Transverse colon (tissue), 4 donors: Measurements from ENCODE around the gene HTT. TPM values are rescaled to one million over a fixed set of nuclear protein-coding genes. Genes with fewer than 3 reads are reported as not detected.

Experiments
- DNase-seq: peaks from one replicate; pipeline ENCODE4 v3.0.0-alpha.2; 2019
- H3K27ac ChIP-seq, 4 donors: fragments of 200-600 bp; sonication (generic); 2 replicates each; pipeline ENCODE4 v1.5.1; 2016 to 2018; ENCODE audit warnings: inconsistent platforms in 4 of 4
- H3K27me3 ChIP-seq: fragments of 200-600 bp; sonication (generic); 2 replicates; pipeline ENCODE4 v1.5.1; 2017; ENCODE audit warnings: inconsistent platforms
- H3K36me3 ChIP-seq, 4 donors: fragments of 200-600 bp; sonication (generic); 2 replicates each; pipeline ENCODE4 v1.5.1; 2017 to 2019; ENCODE audit warnings: inconsistent platforms in 4 of 4
- H3K4me1 ChIP-seq, 4 donors: fragments of 200-600 bp; sonication (generic); 2 replicates each; pipeline ENCODE4 v1.5.1; 2017 to 2020; ENCODE audit warnings: inconsistent platforms in 4 of 4
- H3K4me3 ChIP-seq, 4 donors: fragments of 200-600 bp; sonication (generic); 1 replicate in 1 of 4; 2 replicates in 3 of 4; pipeline versions ENCODE4 v1.5.1 to v1.6.1; 2017 to 2019; ENCODE audit warnings: inconsistent platforms in 4 of 4
- H3K9me3 ChIP-seq, 2 donors: fragments of 200-600 bp; sonication (generic); 2 replicates each; pipeline ENCODE4 v1.5.1; 2017 to 2019; ENCODE audit warnings: inconsistent platforms in 2 of 2
- CTCF ChIP-seq, 5 experiments: fragments of 200-600 bp in 3 of 5; fragments of 450-650 bp in 2 of 5; sonication (generic) in 3 of 5; IDR thresholded peaks; 1 replicate in 2 of 5; 2 replicates in 3 of 5; pipeline ENCODE4 v1.5.1; 2016 to 2017; ENCODE audit warnings: antibody characterized with exemption in 5 of 5, inconsistent platforms in 3 of 5, mild to moderate bottlenecking in 2 of 5, moderate library complexity in 1 of 5
- EP300 ChIP-seq: sonication (generic); formaldehyde crosslinking; IDR thresholded peaks from one replicate; pipeline ENCODE4 v1.6.1; 2017; ENCODE audit warnings: antibody characterized with exemption, low read depth
- POLR2A ChIP-seq: fragments of 450-650 bp; IDR thresholded peaks from one replicate; pipeline ENCODE4 v1.6.1; 2016; ENCODE audit warnings: antibody characterized with exemption, mild to moderate bottlenecking, moderate library complexity
- POLR2AphosphoS5 ChIP-seq, 3 donors: sonication (generic); formaldehyde crosslinking; IDR thresholded peaks; one replicate each; pipeline ENCODE4 v1.6.1; 2016; ENCODE audit warnings: antibody characterized with exemption in 3 of 3
- WGBS, 2 donors: methylation state at CpG; one replicate each; pipeline ENCODE4 v1.1.5; 2018; ENCODE audit warnings: low coverage in 1 of 2; 5-methylcytosine and 5-hydroxymethylcytosine counted together
- in situ Hi-C, 4 donors: fragments of 200-750 bp; cut with MboI; loops; one replicate each; pipeline versions ENCODE4 v1.15.0 to v1.15.1; 2017; ENCODE audit warnings: low sequenced_read_pairs in 3 of 4, low pct_ligation_motif_present in 1 of 4, low pct_unique_long_range_greater_than_20kb in 1 of 4
- intact Hi-C: fragments of 100-400 bp; cut with DNase I; formaldehyde crosslinking; loops from one replicate; pipeline ENCODE4 v1.15.1; 2023; ENCODE audit warnings: low total_unique reads
- total RNA-seq, 4 donors: library from RNA; depleted of rRNA; stranded (reverse); fragments of >200 nt; gene quantifications; one replicate each; pipeline ENCODE4 v1.1.0, GENCODE V29; 2016

Gene HTT
- total RNA-seq, 4 donors from 2014 or later = 40.0 to 111 (median 79.4) TPM

DNA sequence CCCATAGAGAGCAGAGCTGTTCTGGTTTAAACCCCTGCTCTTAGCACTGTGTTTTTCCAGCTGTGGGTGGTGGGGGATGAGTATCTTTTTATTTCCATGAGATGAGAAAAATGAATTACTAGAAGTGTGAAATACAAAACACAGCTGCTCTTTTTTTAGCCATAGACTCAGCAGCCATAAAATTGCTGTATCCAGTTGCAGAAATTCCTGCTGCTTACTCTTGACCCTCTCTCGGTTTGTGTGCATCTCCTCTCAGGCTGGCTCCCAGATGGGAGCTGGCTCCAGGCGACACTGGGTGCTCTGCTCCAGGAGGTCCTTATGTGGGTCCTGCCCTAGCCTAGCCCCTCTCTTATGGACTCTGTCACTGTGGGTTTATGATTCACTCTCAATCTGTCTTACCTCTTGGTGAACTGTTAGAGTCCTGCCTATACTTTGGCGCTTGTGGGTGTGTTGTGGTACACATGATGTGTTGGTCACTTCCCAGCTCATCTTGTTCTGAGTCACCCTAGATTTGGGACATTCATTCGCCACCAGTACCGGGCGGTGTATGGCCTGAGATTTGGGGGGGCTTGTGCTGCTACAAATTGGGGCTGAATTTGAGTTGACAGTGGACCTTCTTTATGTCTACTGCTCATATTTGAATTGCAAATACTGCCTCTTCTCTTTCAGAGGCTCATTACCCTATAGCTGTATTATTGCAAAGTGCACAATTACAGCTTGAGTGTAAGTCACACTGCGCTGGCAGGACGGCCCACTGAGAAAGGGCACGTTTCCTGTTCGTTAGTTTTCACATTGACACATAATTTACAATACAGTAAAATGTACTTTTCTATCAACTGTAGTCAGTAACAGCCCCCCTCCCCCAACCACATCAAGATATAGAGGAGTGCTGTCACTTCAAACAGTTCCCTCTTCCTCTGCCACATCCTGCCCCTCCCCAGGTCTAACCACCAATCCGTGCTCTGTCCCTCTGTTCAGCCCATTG, 127.5 kb downstream of the HTT start:
- no peak overlapping the region for H3K4me3 ChIP-seq
- DNase-seq = peak; percentile 18
- TF ChIP-seq CTCF (IDR thresholded peaks at IDR 0.05) = no peak
- no peak for TF ChIP-seq EP300
- no peak for TF ChIP-seq POLR2AphosphoS5 (IDR thresholded peaks at IDR 0.05)
- no peak for TF ChIP-seq POLR2A
- H3K9me3 ChIP-seq = no peaks in the 10 kb centered on the region
- H3K4me1 ChIP-seq = peaks cover 6 to 26% (median 11%) of the 10 kb centered on the region in 4 donors
- in situ Hi-C loops (loop anchor here in 1 of 4 donors (25.0 kb wide), 1 partner anchor 235 kb away; the partner anchor contains the start of gene HGFAC), intact Hi-C loops (no loop called here)
- peaks cover 0 to 16% (median 6%) of the 10 kb centered on the region in 4 donors for H3K36me3 ChIP-seq
- H3K27me3 ChIP-seq = no peaks in the 10 kb centered on the region
- peak overlapping the region; percentile 4 to 69 (median 56) for H3K27ac ChIP-seq
- WGBS, 2 donors = 69 to 77% methylated on average over 4 to 11 of the region's 11 CpGs

DNA sequence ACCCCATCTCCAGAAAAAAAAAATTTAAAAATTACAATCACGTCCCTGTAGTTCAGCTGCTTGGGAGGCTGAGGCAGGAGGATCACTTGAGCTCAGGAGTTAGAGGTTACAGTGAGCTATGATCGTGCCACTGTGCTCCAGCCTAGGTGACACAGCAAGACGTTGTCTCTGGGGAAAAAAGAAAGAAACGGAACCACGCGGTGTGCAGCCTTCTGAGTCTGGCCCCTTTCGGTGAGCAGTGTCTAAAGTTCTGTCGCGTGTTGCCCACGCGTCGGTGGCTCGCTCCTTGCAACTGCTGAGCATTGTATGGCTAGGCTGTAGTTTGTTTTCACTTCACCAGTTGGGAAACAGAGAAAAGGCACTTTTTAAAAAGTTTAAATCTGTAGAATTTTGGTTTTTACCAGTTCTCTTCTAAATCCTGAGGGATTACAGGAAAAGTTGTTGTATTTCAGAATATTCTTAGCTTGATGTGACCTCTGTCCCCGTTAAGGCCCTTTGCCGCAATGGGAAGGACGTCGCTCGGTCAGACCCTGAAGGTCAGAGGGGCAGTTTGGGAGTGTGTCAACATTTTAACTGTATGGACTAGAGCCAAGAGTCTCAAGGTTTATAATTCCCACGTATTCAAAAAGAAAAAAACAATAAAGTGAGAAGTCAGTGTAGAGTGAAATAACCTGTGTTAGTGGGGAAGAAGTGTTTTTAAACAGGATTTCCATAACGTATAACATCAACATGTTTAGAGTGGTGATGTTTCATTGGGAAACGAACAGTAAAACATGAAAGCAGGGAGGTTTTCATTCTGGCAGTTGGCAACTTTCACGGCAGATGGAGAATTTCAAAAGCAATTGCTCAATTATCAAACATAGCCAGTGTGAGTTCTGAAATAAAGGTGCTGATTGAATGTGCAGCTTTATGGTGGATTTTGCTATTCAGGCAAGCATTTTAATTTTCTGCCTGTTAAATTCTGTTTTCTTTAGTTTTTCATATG, 128.6 kb downstream of the HTT start:
- Histone ChIP-seq H3K36me3 (peaks cover 0 to 25% (median 9%) of the 10 kb centered on the region in 4 donors), H3K4me1 (peaks cover 6 to 26% (median 11%) of the 10 kb centered on the region in 4 donors), H3K9me3 (no peaks in the 10 kb centered on the region), H3K27ac (peak overlapping the region; percentile 45 to 73 (median 68)), H3K4me3 (no peak overlapping the region), H3K27me3 (no peaks in the 10 kb centered on the region)
- peak; percentile 15 to 28 (median 27) for TF ChIP-seq POLR2AphosphoS5 (IDR thresholded peaks at IDR 0.05)
- no peak for TF ChIP-seq EP300
- DNase-seq = no peak
- WGBS, 2 donors = 50 to 73% methylated on average over 10 to 22 of the region's 22 CpGs
- intact Hi-C loops = no loop called here
- in situ Hi-C loops = loop anchor here in 1 of 4 donors (25.0 kb wide), 1 partner anchor 234 kb away; the partner anchor contains the start of gene HGFAC

DNA sequence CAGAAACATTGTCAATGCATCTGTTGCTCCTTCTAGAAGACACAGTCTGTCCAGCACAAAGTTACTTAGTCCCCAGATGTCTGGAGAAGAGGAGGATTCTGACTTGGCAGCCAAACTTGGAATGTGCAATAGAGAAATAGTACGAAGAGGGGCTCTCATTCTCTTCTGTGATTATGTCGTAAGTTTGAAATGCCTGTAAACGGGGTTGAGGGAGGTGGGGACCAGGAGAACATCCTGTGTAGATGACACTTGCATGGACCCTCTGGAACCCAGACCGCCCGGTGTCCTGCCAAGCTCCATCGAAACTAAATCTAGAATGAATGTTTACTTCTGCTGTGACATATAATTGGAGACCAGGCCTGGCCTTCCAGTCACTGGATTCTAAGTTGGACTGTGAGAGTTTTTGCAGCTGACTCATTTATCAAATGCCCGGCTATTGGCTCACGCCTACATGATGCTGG, 129.5 kb downstream of the HTT start:
- Histone ChIP-seq H3K9me3 (no peaks in the 10 kb centered on the region), H3K4me1 (peaks cover 6 to 26% (median 11%) of the 10 kb centered on the region in 4 donors), H3K27ac (peak overlapping the region; percentile 45 to 73 (median 68)), H3K27me3 (no peaks in the 10 kb centered on the region), H3K4me3 (no peak overlapping the region), H3K36me3 (peaks cover 0 to 34% (median 11%) of the 10 kb centered on the region in 4 donors)
- DNase-seq = peak; percentile 41
- intact Hi-C loops = no loop called here
- TF ChIP-seq EP300 (no peak), POLR2AphosphoS5 (IDR thresholded peaks at IDR 0.05) (peak; percentile 5 to 67 (median 53))
- whole genome bisulfite sequencing, 2 donors = 40 to 68% methylated on average over 2 to 8 of the region's 8 CpGs
- in situ Hi-C loops = loop anchor here in 1 of 4 donors (25.0 kb wide), 1 partner anchor 233 kb away; the partner anchor contains the start of gene HGFAC

DNA sequence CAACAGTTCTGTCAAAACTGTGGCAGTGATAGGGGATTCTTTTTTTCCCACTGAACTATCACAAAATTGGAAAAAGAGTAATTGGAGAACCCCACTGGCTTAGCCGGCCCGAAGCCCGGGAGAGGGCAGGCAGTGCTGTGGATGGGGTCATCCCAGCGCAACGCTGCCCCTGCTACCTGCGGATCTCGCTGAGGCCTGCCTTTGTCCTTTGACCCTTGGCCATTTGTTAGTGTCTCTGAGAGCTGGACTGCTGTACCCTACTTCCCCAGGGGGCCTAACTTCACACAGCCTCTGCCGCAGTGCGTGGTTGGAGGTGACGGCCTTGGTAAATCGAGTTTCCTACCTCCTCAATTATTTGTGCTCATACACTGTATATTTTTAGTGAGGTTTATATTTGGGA, 131.5 kb downstream of the HTT start:
- in situ Hi-C loops = loop anchor here in 1 of 4 donors (25.0 kb wide), 1 partner anchor 231 kb away; the partner anchor contains the start of gene HGFAC
- 90 to 92% methylated on average over 9 to 11 of the region's 11 CpGs for WGBS, 2 donors

More for the DNA sequence above, 131.5 kb downstream of the HTT start:
- Histone ChIP-seq H3K36me3 (peaks cover 0 to 38% (median 16%) of the 10 kb centered on the region in 4 donors), H3K27me3 (no peaks in the 10 kb centered on the region), H3K4me3 (no peak overlapping the region), H3K4me1 (peaks cover 6 to 26% (median 11%) of the 10 kb centered on the region in 4 donors), H3K9me3 (no peaks in the 10 kb centered on the region), H3K27ac (no peak overlapping the region)
- DNase-seq = no peak
- intact Hi-C loops = no loop called here
- TF ChIP-seq POLR2A (no peak), POLR2AphosphoS5 (IDR thresholded peaks at IDR 0.05) (no peak), EP300 (no peak), CTCF (IDR thresholded peaks at IDR 0.05) (no peak)
